ENCODE data around the gene PSMG4. TPM values are rescaled to one million over a fixed set of nuclear protein-coding genes. Genes with fewer than 3 reads are reported as not detected.

Gene PSMG4
- total RNA-seq, 5 donors from 2014 or later (not counting 1 experiment from before 2014, with no cell fraction given) = 18.8 to 42.6 (median 33.6) TPM

Other genes with a start within 250 kb of the PSMG4 start
- 10 to 100 TPM; 22.5 to 33.8 (median 31.7) TPM for gene RIPK1, start 190.5 kb upstream of the PSMG4 start, total RNA-seq
- gene BPHL, start 140.2 kb upstream of the PSMG4 start, total RNA-seq = 10 to 100 TPM in 3 of 5 donors, 1 to 10 TPM in 2; 7.1 to 12.4 (median 11.0) TPM
- gene TUBB2A, start 101.4 kb upstream of the PSMG4 start, total RNA-seq = 10 to 100 TPM in 2 of 5 donors, 1 to 10 TPM in 3; 4.5 to 34.7 (median 9.6) TPM
- 1 to 10 TPM in 2 of 5 donors, under 1 TPM in 2, not detected in 1; 0.46 to 1.2 (median 0.87) TPM for gene TUBB2B, start 31.3 kb upstream of the PSMG4 start, total RNA-seq
- 10 to 100 TPM in 3 of 5 donors, 1 to 10 TPM in 2; 6.2 to 14.8 (median 12.1) TPM for gene SLC22A23, start 198.1 kb downstream of the PSMG4 start, total RNA-seq